GM23338 (cell line): ENCODE data around the gene C2CD4D. TPM values are rescaled to one million over a fixed set of nuclear protein-coding genes. Genes with fewer than 3 reads are reported as not detected.
A peak's percentile ranks its signal among the peaks of the same experiment; 100 is the strongest.

ENCODE experiments used
- ATAC-seq: fragments of 200-7000 bp; cut with Tn5 transposase; 3 replicates; pipeline ENCODE4 v1.9.1; 2020
- DNase-seq: peaks from one replicate; pipeline ENCODE4 v3.0.0-alpha.2; 2015; ENCODE audit warnings: low spot score
- H2AFZ ChIP-seq: fragments of 200-600 bp; sonication (generic); 2 replicates; pipeline ENCODE4 v1.8.0; 2016; ENCODE audit warnings: antibody characterized with exemption, mild to moderate bottlenecking, moderate library complexity
- H3F3A ChIP-seq: fragments of 200-600 bp; sonication (generic); replicated peaks from 2 replicates; pipeline ENCODE4 v1.8.0; 2017; ENCODE audit warnings: antibody characterized with exemption, mixed run types, low read depth
- H3K27ac ChIP-seq: fragments of 200-600 bp; sonication (generic); 2 replicates; pipeline ENCODE4 v1.6.1; 2016; ENCODE audit warnings: low read depth
- H3K27me3 ChIP-seq: fragments of 200-600 bp; sonication (generic); 2 replicates; pipeline ENCODE4 v1.8.0; 2016; ENCODE audit warnings: mild to moderate bottlenecking, mixed run types, moderate library complexity; ENCODE audit not compliant: insufficient read depth
- H3K36me3 ChIP-seq: fragments of 200-600 bp; sonication (generic); 2 replicates; pipeline ENCODE4 v1.8.0; 2016; ENCODE audit warnings: mild to moderate bottlenecking; ENCODE audit not compliant: insufficient read depth
- H3K4me1 ChIP-seq: fragments of 200-600 bp; sonication (generic); 2 replicates; pipeline ENCODE4 v1.8.0; 2016; ENCODE audit warnings: mild to moderate bottlenecking, moderate library complexity; ENCODE audit not compliant: insufficient read depth
- H3K4me2 ChIP-seq: fragments of 200-600 bp; sonication (generic); 2 replicates; pipeline ENCODE4 v1.7.1; 2017; ENCODE audit warnings: mixed run types
- H3K4me3 ChIP-seq: fragments of 200-600 bp; sonication (generic); 2 replicates; pipeline ENCODE4 v1.6.1; 2016; ENCODE audit warnings: mixed run types
- H3K79me2 ChIP-seq: fragments of 200-600 bp; sonication (generic); replicated peaks from 2 replicates; pipeline ENCODE4 v1.8.0; 2017; ENCODE audit warnings: mild to moderate bottlenecking; ENCODE audit not compliant: insufficient read depth
- H3K9me2 ChIP-seq: fragments of 200-600 bp; sonication (generic); 2 replicates; pipeline ENCODE4 v1.8.0; 2017; ENCODE audit not compliant: insufficient read depth
- H4K20me1 ChIP-seq: fragments of 200-600 bp; sonication (generic); replicated peaks from 2 replicates; pipeline ENCODE4 v1.8.0; 2017; ENCODE audit warnings: mild to moderate bottlenecking; ENCODE audit not compliant: insufficient read depth
- H3K27ac Mint-ChIP-seq: 2 replicates; pipeline ENCODE4 v1.8.0; 2020; ENCODE audit warnings: inconsistent platforms, mild to moderate bottlenecking, moderate library complexity, mixed read lengths
- H3K27me3 Mint-ChIP-seq: 3 replicates; pipeline ENCODE4 v1.8.0; 2022; ENCODE audit warnings: low read depth, mild to moderate bottlenecking, moderate library complexity, mixed read lengths, inconsistent platforms; ENCODE audit not compliant: insufficient read depth, poor library complexity
- H3K36me3 Mint-ChIP-seq: 3 replicates; pipeline ENCODE4 v1.8.0; 2021; ENCODE audit warnings: low read depth, mild to moderate bottlenecking, inconsistent platforms, moderate library complexity, mixed read lengths
- H3K4me1 Mint-ChIP-seq: 3 replicates; pipeline ENCODE4 v1.8.0; 2020; ENCODE audit warnings: mild to moderate bottlenecking, inconsistent platforms, mixed read lengths
- H3K4me3 Mint-ChIP-seq: 3 replicates; pipeline ENCODE4 v1.8.0; 2021; ENCODE audit warnings: moderate library complexity, mild to moderate bottlenecking, inconsistent platforms, mixed read lengths
- H3K9me3 Mint-ChIP-seq: 3 replicates; pipeline ENCODE4 v1.8.0; 2020; ENCODE audit warnings: moderate library complexity, mild to moderate bottlenecking, inconsistent platforms, mixed read lengths
- ETS1 ChIP-seq: IDR thresholded peaks from 2 replicates; pipeline ENCODE4 v1.6.1; 2016; ENCODE audit warnings: antibody characterized with exemption
- NANOG ChIP-seq: IDR thresholded peaks from 2 replicates; pipeline ENCODE4 v1.6.1; 2016; ENCODE audit warnings: antibody characterized with exemption, borderline replicate concordance
- POLR2AphosphoS5 ChIP-seq: IDR thresholded peaks from 2 replicates; pipeline ENCODE4 v1.6.1; 2016; ENCODE audit warnings: antibody characterized with exemption, low read depth
- REST ChIP-seq: IDR thresholded peaks from one replicate; pipeline ENCODE4 v1.6.1; 2018; ENCODE audit warnings: antibody characterized with exemption; ENCODE audit not compliant: unreplicated experiment
- STAT1 ChIP-seq: IDR thresholded peaks from one replicate; pipeline ENCODE4 v1.6.1; 2016; ENCODE audit warnings: antibody characterized with exemption; ENCODE audit not compliant: unreplicated experiment
- ZNF114 ChIP-seq: fragments of 250-450 bp; sonication (Bioruptor Pico); IDR thresholded peaks from 2 replicates; pipeline ENCODE4 v1.5.0; 2020; ENCODE audit warnings: mild to moderate bottlenecking, moderate library complexity
- ZNF331 ChIP-seq: fragments of 250-450 bp; sonication (Bioruptor Pico); IDR thresholded peaks from 2 replicates; pipeline ENCODE4 v1.5.0; 2020; ENCODE audit warnings: low read depth, mild to moderate bottlenecking, moderate library complexity
- polyA plus RNA-seq: library from polyadenylated mRNA; unstranded; fragments of >200 nt; fragmentation: Nextera tagmentation; extraction: Ambion mirVana; gene quantifications from 2 replicates; pipeline ENCODE4 v1.2.1, GENCODE V29; 2016
- total RNA-seq: library from RNA; depleted of rRNA; stranded (reverse); fragments of >200 nt; shearing (Covaris generic); gene quantifications from 2 replicates; pipeline ENCODE4 v1.2.3, GENCODE V29; 2014

The C2CD4D gene
- total and polyA plus RNA-seq, 2 experiments from 2014 or later, result 0.35 to 0.82 TPM

- Mint-ChIP-seq H3K9me3 (peaks cover 4% of the 10 kb centered on the region; the same call in 2 of the 3 replicates), H3K27ac (no peak overlapping the region), H3K4me3 (peak overlapping the region; percentile 72), H3K4me1 (peaks cover 27% of the 10 kb centered on the region), H3K36me3 (no peaks in the 10 kb centered on the region), H3K27me3 (peaks cover 33% of the 10 kb centered on the region)
- H3K4me3 ChIP-seq, result peak overlapping the region; percentile 84
- no peaks in the 10 kb centered on the region for H3K36me3 ChIP-seq
- H2AFZ ChIP-seq, result no peak overlapping the region
- no peak overlapping the region for H3K27ac ChIP-seq
- H3K27me3 ChIP-seq, result peaks cover 42% of the 10 kb centered on the region
- H4K20me1 ChIP-seq, result no peaks in the 10 kb centered on the region
- H3F3A ChIP-seq, result peaks cover 5% of the 10 kb centered on the region; the same call in 1 of the 2 replicates
- ATAC-seq (no peak), DNase-seq (no peak)
- TF ChIP-seq STAT1 (no peak), NANOG (no peak), POLR2AphosphoS5 (no peak), ZNF331 (CRISPR knock-in tag) (no peak), REST (no peak), ETS1 (no peak), ZNF114 (no peak)
- H3K79me2 ChIP-seq, result no peaks in the 10 kb centered on the region
- no peaks in the 10 kb centered on the region for H3K9me2 ChIP-seq
- H3K4me1 ChIP-seq, result peaks cover 21% of the 10 kb centered on the region
- H3K4me2 ChIP-seq, result peak overlapping the region; percentile 96
Measured at GRCh38 chr1:151837197-151837596, 2.4 kb downstream of the C2CD4D start.

- DNase-seq, result no peak
- peaks cover 30% of the 10 kb centered on the region for H3K27me3 ChIP-seq
Measured at GRCh38 chr1:151835596-151835995, 4.0 kb downstream of the C2CD4D start.

More at GRCh38 chr1:151835596-151835995, 4.0 kb downstream of the C2CD4D start:
- H3K4me1 ChIP-seq, result peaks cover 21% of the 10 kb centered on the region
- H3K4me2 ChIP-seq, result no peak overlapping the region
- no peaks in the 10 kb centered on the region for H4K20me1 ChIP-seq
- H3K27me3 Mint-ChIP-seq, result peaks cover 33% of the 10 kb centered on the region
- H2AFZ ChIP-seq, result no peak overlapping the region
- H3F3A ChIP-seq, result peaks cover 5% of the 10 kb centered on the region; the same call in 1 of the 2 replicates
- ATAC-seq, result no peak
- H3K4me1 Mint-ChIP-seq, result peaks cover 30% of the 10 kb centered on the region
- no peak overlapping the region for H3K27ac Mint-ChIP-seq
- no peak overlapping the region for H3K4me3 Mint-ChIP-seq
- no peak for TF ChIP-seq REST
- TF ChIP-seq ETS1, result no peak
- no peaks in the 10 kb centered on the region for H3K79me2 ChIP-seq
- peaks cover 4% of the 10 kb centered on the region; the same call in 2 of the 3 replicates for H3K9me3 Mint-ChIP-seq
- no peak overlapping the region for H3K4me3 ChIP-seq
- H3K36me3 Mint-ChIP-seq, result no peaks in the 10 kb centered on the region; the same call in 2 of the 3 replicates
- no peaks in the 10 kb centered on the region for H3K36me3 ChIP-seq
- H3K9me2 ChIP-seq, result no peaks in the 10 kb centered on the region
- H3K27ac ChIP-seq, result no peak overlapping the region
